OCI-LY1 (cell line): ENCODE measurements around the gene MYO3B.

Experiments
- H2AFZ ChIP-seq: fragments of 200-600 bp; sonication (generic), shearing (Covaris generic); 2 replicates; pipeline ENCODE4 v1.6.0; 2014; ENCODE audit warnings: antibody characterized with exemption, mild to moderate bottlenecking, low read length
- H3F3A ChIP-seq: fragments of 200-600 bp; sonication (generic), shearing (Covaris generic); 2 replicates; pipeline ENCODE4 v1.6.0; 2014; ENCODE audit warnings: mild to moderate bottlenecking, antibody characterized with exemption, low read length, moderate library complexity; ENCODE audit not compliant: insufficient read depth
- H3K27ac ChIP-seq: fragments of 200-600 bp; sonication (generic); 2 replicates; pipeline ENCODE4 v1.5.1; 2014; ENCODE audit warnings: low read length, mixed run types, mild to moderate bottlenecking, low read depth; ENCODE audit not compliant: poor library complexity, severe bottlenecking
- H3K27me3 ChIP-seq: fragments of 200-600 bp; sonication (generic); 2 replicates; pipeline ENCODE4 v1.6.0; 2014; ENCODE audit warnings: antibody characterized with exemption, mild to moderate bottlenecking, low read length, moderate library complexity; ENCODE audit not compliant: insufficient read depth
- H3K36me3 ChIP-seq: fragments of 200-600 bp; sonication (generic); 2 replicates; pipeline ENCODE4 v1.6.1; 2014; ENCODE audit warnings: mild to moderate bottlenecking, antibody characterized with exemption, low read length, moderate library complexity, mixed read lengths; ENCODE audit not compliant: insufficient read depth
- H3K4me1 ChIP-seq: fragments of 200-600 bp; sonication (generic); 2 replicates; pipeline ENCODE4 v1.5.1; 2014; ENCODE audit warnings: mild to moderate bottlenecking, low read length, moderate library complexity; ENCODE audit not compliant: insufficient read depth, severe bottlenecking
- H3K4me2 ChIP-seq: fragments of 200-600 bp; sonication (generic), shearing (Covaris generic); 2 replicates; pipeline ENCODE4 v1.6.1; 2014; ENCODE audit warnings: low read length
- H3K4me3 ChIP-seq: fragments of 200-600 bp; sonication (generic); 2 replicates; pipeline ENCODE4 v1.5.1; 2014; ENCODE audit warnings: low read length, low read depth, mild to moderate bottlenecking, mixed read lengths; ENCODE audit not compliant: poor library complexity, severe bottlenecking
- H3K79me2 ChIP-seq: fragments of 200-600 bp; shearing (Covaris generic); 2 replicates; pipeline ENCODE4 v1.6.1; 2016; ENCODE audit warnings: mixed run types, low read length, mixed read lengths; ENCODE audit not compliant: insufficient read depth
- H3K9ac ChIP-seq: fragments of 200-600 bp; sonication (generic), shearing (Covaris generic); 2 replicates; pipeline ENCODE4 v1.6.1; 2014; ENCODE audit warnings: mild to moderate bottlenecking, low read length, mixed read lengths
- H3K9me2 ChIP-seq: fragments of 200-600 bp; sonication (generic), shearing (Covaris generic); 2 replicates; pipeline ENCODE4 v1.6.1; 2014; ENCODE audit warnings: low read depth, mild to moderate bottlenecking, low read length, mixed read lengths
- H3K9me3 ChIP-seq: fragments of 200-600 bp; shearing (Covaris generic); 2 replicates; pipeline ENCODE4 v1.6.1; 2014; ENCODE audit warnings: low read length, mixed read lengths
- H4K20me1 ChIP-seq: fragments of 200-600 bp; sonication (generic), shearing (Covaris generic); 2 replicates; pipeline ENCODE4 v1.6.0; 2016; ENCODE audit warnings: mild to moderate bottlenecking, low read length; ENCODE audit not compliant: insufficient read depth
- CTCF ChIP-seq: fragments of 200-600 bp; sonication (generic), shearing (Covaris generic); IDR thresholded peaks from 2 replicates; pipeline ENCODE4 v1.5.1; 2017; ENCODE audit warnings: mild to moderate bottlenecking, antibody characterized with exemption, low read length, moderate library complexity, mixed read lengths
- EZH2 ChIP-seq: fragments of 200-600 bp; sonication (generic), shearing (Covaris generic); IDR thresholded peaks from 2 replicates; pipeline ENCODE4 v1.8.0; 2017; ENCODE audit warnings: borderline replicate concordance, mixed run types, mild to moderate bottlenecking, antibody characterized with exemption, low read length, moderate library complexity, mixed read lengths

The MYO3B gene

GRCh38 chr2:170601489-170601888, 423.5 kb downstream of the MYO3B start:
- Histone ChIP-seq H3F3A (no peaks in the 10 kb centered on the region), H3K79me2 (no peaks in the 10 kb centered on the region), H2AFZ (no peak overlapping the region), H3K9ac (no peak overlapping the region), H3K27ac (no peak overlapping the region), H3K4me3 (no peak overlapping the region), H3K4me1 (no peaks in the 10 kb centered on the region), H3K9me2 (no peaks in the 10 kb centered on the region), H4K20me1 (no peaks in the 10 kb centered on the region), H3K4me2 (no peak overlapping the region), H3K9me3 (no peaks in the 10 kb centered on the region), H3K27me3 (no peaks in the 10 kb centered on the region), H3K36me3 (no peaks in the 10 kb centered on the region)
- no peak for TF ChIP-seq EZH2
- no peak for TF ChIP-seq CTCF

- no peaks in the 10 kb centered on the region for H3K27me3 ChIP-seq
- no peaks in the 10 kb centered on the region for H3K79me2 ChIP-seq
- no peak overlapping the region for H3K4me3 ChIP-seq
- H3K9me3 ChIP-seq: no peaks in the 10 kb centered on the region
- no peak overlapping the region for H3K27ac ChIP-seq
- H3K4me1 ChIP-seq: no peaks in the 10 kb centered on the region
- no peaks in the 10 kb centered on the region for H4K20me1 ChIP-seq
- H3K36me3 ChIP-seq: no peaks in the 10 kb centered on the region
- H2AFZ ChIP-seq: no peak overlapping the region
- H3K9ac ChIP-seq: no peak overlapping the region
- H3F3A ChIP-seq: no peaks in the 10 kb centered on the region
- no peaks in the 10 kb centered on the region for H3K9me2 ChIP-seq
- no peak overlapping the region for H3K4me2 ChIP-seq
- TF ChIP-seq EZH2 (no peak), CTCF (no peak)
These were observed 427.9 kb downstream of the MYO3B start for GRCh38 chr2:170605862-170606261.

- no peaks in the 10 kb centered on the region for H3K79me2 ChIP-seq
- no peaks in the 10 kb centered on the region for H3K4me1 ChIP-seq
- H3K36me3 ChIP-seq: no peaks in the 10 kb centered on the region
- no peaks in the 10 kb centered on the region for H3K27me3 ChIP-seq
- H3K27ac ChIP-seq: no peak overlapping the region
- no peak overlapping the region for H3K4me3 ChIP-seq
- H2AFZ ChIP-seq: no peak overlapping the region
- H3K9me3 ChIP-seq: no peaks in the 10 kb centered on the region
- no peak overlapping the region for H3K9ac ChIP-seq
- TF ChIP-seq EZH2 (no peak), CTCF (no peak)
- H4K20me1 ChIP-seq: no peaks in the 10 kb centered on the region
- H3K9me2 ChIP-seq: no peaks in the 10 kb centered on the region
- no peak overlapping the region for H3K4me2 ChIP-seq
- H3F3A ChIP-seq: no peaks in the 10 kb centered on the region
These were observed 429.2 kb downstream of the MYO3B start for GRCh38 chr2:170607171-170607570.
